Activated CD4-positive, CD25-positive, alpha-beta regulatory T cell treated with anti-CD3 and anti-CD28 coated beads, Interleukin-2, amount 50 U/mL, for 72 hours (primary cell): Measurements from ENCODE around the gene CELF2.
"Not testable (repeated sequence)": the region's sequence is repeated elsewhere in the genome, so short reads cannot be mapped to it uniquely, and the experiment has no call there.

Experiments
- DNase-seq: peaks from one replicate; pipeline ENCODE4 v3.0.0; 2021

Gene CELF2

GRCh38 chr10:11178606-11179515 lies 161.2 kb downstream of the CELF2 start:
- peak; percentile 70 for DNase-seq

DNA sequence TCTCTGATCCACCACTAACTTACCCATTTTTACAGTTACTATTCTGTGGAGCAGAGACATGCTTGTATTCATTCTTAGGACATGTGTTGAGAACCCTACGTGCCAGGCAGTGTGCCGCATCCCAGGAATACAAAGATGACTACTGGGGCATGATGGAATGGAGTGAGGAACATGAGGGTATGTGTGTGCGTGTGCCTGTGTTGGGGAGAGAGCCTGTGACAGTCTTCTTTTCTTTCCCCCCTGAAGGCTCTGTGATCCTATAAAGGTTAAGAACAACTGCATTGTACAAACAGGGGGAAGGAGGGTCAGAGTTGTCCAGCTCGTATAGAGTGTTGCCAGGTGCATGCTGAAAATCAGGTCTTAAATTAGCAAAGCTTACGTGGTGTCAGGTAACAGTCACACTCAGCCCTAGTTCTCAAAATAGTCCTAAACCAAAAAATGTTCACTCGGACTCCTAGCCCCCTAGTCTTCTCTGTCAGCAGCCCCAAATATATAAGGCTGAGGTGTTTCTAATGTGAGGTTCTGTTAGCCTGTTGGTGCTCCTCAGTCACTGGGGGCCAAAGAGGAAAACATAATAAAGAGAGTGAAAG lies 161.9 kb downstream of the CELF2 start:
- DNase-seq: no peak

DNA sequence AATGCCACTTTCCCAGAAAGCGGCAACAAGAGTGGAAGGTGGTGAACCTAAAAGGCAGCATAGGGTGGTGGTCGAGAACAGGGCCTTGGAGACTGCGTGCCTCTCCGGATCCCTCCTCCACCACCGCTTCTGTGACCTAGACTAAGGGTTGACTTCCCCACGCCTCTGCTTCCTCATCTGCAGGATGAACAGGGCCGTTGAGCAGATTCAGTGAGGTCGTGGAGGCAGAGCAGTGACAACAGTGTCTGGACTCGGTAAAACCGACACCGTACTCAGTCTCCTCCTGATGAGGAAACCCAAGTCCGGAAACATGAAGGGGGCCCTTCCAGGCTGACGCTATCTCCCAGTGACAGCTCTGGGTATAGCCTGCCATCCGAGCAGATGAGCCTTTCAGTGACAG lies 162.6 kb downstream of the CELF2 start:
- peak; percentile 45 for DNase-seq

DNA sequence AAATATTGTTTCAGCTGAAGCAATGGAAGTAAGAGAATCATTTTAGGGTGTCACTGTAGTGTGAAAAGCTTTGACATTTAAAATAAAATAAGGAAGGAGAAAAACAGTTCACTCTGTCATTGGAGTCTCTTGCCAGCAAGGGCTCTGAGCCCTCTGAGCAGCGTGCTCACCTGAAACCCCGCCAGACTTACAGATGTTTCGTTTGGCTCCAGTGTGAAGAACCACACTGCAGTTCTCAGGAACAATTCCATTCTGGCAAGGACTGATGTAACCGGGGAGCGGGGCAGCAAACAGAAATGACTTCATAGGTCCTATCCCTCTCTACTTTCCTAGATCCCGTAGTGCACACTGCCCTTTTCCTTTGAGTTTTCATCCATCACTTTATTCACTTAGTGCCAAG lies 164.3 kb downstream of the CELF2 start:
- DNase-seq: no peak

- no peak for DNase-seq
These were observed 165.3 kb downstream of the CELF2 start for GRCh38 chr10:11183015-11183414.

GRCh38 chr10:11184093-11184492 lies 166.4 kb downstream of the CELF2 start:
- DNase-seq: no peak

DNA sequence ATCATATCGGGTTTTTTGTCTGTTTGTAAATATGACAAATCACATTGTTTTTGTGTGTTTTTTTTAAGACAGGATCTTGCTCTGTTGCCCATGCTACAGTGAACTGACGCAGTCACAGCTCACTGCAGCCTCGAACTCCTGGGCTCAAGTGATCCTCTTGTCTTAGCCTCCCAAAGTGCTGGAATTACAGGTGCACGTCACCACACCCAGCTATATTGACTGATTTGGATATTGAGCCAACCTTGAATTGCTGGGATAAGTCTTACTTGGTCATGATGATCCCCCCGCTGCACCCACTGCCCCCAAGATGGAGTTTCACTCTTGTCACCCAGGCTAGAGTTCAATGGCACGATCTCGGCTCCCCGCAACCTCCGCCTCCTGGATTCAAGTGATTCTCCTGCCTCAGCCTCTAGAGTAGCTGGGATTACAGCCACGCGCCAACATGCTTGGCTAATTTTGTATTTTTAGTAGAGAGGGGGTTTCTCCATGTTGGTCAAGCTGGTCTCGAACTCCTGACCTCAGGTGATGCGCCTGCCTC lies 167.5 kb downstream of the CELF2 start:
- not testable (repeated sequence) for DNase-seq

GRCh38 chr10:11186374-11186773 lies 168.7 kb downstream of the CELF2 start:
- no peak for DNase-seq

DNA sequence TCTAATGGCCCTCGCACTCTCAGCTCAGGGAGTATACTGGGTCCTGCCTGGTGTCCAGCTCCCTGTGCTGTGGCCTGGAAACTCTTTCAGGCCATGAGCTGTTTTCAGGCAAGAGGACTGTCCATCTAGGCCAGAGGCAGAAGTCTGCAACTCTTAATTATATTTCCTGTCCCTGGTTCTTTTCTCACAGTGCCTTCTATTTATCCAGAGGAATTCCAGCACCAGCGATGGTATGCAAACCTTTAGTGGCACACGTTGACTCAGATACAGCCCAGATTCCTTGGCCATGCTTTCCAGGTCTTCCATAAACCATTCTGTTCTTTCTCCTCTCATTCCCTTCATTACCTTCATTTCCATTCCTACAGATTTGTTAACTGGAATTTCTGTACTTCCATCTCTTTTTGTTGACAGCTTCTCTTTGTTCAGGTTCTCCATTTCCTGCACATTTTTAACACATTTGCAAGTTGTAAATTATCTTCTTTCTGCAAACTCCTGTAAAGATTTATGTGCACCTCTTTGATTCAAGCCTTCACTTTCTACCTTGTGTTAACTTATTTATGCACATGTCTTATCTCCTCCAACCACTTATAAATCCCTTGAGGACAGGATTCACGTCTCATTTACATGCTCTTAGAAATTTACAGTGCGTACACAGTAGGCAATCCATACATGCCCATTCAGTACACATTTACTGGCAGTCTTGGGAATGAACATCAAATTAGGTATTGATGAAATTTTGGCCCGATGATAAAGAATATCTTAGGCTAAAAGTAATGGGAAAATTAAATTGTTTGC lies 172.1 kb downstream of the CELF2 start:
- no peak for DNase-seq

DNA sequence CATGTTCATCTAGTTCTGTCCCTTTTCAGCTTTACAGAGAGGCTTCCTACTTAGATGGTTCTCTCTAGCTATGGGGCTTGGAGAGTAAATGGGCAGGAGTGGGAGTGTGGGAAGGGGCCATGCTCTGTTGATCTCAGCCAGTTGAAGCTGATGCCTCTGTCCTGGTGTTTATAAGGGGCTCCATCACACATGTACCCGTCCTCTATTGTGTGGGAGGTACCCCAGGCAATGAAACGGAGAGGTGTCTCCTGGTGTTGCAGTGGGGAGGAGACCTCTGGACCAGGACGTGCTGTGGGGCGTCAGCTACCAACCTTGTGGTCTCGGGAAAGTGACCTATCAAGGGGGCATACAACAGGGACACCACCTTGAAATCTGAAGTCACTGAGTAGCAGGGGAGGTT lies 173.5 kb downstream of the CELF2 start:
- no peak for DNase-seq

GRCh38 chr10:11191678-11192077 lies 174.0 kb downstream of the CELF2 start:
- no peak for DNase-seq

DNA sequence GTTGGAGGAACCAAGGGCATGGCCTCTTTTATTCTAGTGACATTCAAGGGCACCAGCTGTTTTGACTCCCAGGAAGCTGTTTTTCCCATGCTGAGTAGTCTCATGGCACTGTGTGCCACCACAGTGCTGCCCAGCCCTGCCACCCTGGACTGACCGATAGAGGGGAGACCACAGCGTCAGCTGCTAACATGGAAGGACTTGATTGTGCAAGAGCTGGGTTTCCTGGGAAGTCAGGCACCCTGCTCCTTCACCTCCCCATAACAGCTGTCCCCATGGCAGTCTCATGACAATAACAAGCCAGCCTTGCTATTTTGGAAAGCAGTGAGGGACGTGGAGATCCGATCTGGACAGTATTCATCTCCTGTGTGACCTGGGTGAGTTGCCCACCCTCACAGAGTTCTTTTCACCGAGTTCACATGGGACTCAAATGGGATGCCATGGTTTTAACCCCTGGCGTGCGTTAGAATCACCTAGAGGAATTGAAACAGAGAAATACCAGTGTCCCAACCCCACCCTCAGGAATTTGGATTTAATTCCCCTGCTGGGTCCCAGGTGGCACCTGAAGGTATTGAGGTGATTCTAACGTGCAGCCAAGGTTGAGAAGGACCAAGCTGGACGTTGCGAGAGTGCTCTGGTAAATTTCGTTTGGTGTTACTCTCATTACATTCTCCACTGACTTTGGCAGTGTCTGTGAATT lies 174.8 kb downstream of the CELF2 start:
- no peak for DNase-seq

DNA sequence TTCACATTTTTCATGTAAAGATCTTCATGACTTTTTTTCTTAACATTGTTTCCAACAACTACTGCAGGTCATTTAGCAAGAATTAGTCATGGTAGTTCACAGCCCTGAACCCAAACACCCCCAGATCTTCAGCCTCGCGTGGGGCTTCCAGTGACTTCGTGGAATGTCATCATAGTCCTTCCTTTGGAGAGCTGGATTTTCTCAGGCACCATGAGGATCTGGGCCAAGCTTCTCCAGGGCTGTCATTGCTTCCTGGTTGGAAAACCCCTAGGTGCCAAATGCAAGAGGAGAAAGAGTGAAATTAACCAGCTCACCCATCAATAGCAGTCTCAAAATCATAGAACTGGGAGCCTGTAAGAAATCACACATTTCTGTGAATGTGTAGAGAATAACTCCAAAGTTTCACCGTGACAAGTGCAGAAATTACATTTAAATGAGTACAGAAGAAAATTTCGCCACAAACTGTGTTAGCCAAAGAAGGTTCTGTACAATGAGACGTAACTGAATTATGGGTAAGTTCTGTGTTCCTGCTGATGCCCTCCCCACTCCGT lies 175.4 kb downstream of the CELF2 start:
- DNase-seq: no peak

DNA sequence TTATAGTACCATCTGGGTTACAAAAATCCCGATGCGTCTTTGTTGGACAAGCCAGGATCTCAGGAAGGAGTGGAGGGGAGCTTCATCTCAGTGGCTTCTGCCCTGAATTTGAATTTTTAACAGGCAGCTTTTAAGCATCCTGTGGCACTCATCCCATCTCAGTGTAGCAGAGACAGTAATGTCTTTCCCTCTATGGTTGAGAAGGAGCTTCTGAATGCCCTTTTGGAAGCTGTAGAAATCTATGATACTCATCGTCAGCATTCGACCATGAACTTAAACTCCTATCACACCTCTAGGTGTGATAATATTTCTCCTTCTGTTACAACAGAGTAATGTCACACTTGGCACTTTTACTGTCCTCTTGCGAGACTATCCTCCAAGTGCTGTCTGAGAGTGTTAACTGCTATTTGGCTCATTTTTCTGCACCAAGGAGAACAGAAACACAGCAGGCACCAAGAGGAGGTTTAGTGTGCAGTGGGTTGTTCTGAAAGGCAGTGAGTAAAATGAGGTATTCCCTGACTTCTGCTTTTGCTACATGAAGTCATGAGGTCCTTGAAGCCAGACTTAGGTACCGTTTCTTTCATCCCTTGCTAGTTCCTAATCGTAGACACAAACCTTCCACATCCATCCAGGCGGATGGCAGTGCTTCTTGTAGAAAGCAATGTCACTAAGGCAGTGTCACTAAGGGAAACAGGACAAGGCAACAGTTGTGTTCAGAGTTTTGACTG lies 177.4 kb downstream of the CELF2 start:
- DNase-seq: no peak

DNA sequence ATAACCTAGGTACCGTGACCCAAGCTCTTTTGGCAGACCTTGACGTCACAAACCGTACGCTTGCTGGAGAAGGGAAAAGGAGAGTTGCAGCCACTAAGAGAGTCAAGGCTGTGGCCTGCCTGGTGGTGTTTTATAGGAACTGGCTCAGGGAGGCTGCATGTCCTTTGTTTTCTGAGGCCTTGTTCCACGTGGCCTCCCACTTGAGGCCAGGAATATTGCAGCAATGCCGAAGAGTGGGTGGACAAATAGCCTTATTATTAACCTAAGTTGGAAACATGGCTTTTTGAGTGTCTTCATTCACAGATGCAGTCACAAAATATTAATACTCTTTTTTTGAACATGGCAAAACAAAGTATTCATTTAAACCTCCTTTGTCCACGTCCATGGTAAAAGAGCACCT lies 178.0 kb downstream of the CELF2 start:
- no peak for DNase-seq

DNA sequence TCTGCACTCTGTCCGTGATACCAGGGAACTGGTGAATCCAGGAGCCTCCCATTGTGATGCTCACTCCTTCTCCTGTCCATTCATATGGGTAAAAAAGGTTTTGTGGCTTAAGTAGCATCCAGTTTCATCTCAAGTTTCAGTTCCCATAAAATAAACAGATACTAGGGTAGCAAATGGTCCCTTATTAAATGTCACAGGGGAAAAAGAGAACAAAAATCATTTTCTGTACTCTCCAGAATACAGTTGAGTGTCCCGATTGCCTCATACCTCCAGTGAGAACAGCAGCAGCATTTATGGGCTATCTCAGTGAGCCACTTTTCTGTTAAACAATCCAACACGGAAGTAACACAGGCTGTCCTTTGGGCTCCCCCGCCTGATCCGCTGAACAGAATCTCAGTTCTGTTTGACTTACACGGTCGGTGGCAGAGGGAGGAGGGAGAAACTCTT lies 179.6 kb downstream of the CELF2 start:
- DNase-seq: no peak

GRCh38 chr10:11197878-11198277 lies 180.2 kb downstream of the CELF2 start:
- DNase-seq: no peak

DNA sequence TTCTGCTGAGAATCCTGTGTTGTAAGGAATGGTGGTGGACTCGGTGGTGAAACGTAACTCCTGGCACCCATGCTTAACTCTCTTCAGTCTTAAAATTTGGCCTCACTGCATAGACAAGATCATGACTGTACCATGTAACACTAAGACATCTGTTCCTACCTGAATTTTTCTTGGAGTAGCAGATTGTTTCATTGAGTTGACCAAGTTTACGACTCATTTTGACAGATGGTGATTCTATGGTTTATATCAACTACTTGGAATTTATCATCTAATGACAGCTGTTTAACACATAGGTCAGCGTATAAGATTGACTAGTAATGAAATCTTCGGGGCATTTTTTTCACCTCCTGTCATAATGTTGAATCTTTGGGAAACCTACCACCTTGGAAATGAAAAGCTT lies 184.2 kb downstream of the CELF2 start:
- DNase-seq: no peak

- no peak for DNase-seq
These were observed 186.8 kb downstream of the CELF2 start for GRCh38 chr10:11204351-11204942.

- DNase-seq: no peak
These were observed 187.5 kb downstream of the CELF2 start for GRCh38 chr10:11205030-11205772.
